Adrenal gland (tissue), 5 donors: ENCODE data around the gene TCF12.

Source experiments
- CTCF ChIP-seq, 6 experiments: fragments of 450-650 bp in 4 of 6; fragments of 200-600 bp in 2 of 6; sonication (generic) in 1 of 6; IDR thresholded peaks; 1 replicate in 5 of 6; 2 replicates in 1 of 6; pipeline versions ENCODE4 v1.5.1 to v1.8.0; 2016 to 2021; ENCODE audit warnings: antibody characterized with exemption in 6 of 6, mild to moderate bottlenecking in 2 of 6, moderate library complexity in 1 of 6
- POLR2A ChIP-seq, 2 donors: fragments of 450-650 bp; IDR thresholded peaks; one replicate each; pipeline ENCODE4 v1.6.1; 2017; ENCODE audit warnings: antibody characterized with exemption in 2 of 2, mild to moderate bottlenecking in 2 of 2, moderate library complexity in 1 of 2
- donor health status: DM: no; HTN: no; CAD: no.

DNA sequence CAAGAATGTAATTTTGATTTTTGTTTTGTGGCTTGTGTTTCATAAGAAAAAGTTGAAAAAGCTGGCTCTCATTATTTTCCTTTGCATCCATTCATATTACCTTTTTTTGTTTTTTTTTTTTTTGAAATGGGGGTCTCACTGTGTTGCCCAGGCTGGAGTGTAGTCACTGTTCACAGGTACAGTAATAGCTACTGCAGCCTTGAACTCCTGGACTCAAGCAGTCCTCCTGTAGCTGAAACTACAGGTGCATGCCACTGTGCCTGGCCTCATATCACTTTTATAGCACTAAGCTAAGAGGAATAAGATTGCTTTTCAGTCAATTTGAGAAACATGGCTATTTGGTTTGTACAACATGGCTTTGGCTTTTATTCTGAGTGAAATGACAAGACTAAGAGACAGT lies 49.8 kb downstream of the TCF12 start:
- TF ChIP-seq CTCF (IDR thresholded peaks at IDR 0.05) (no peak), POLR2A (IDR thresholded peaks at IDR 0.05) (no peak)
